NCI-H1436 treated with DMSO at 0.1 percent for 48 hours (cell line): ENCODE data around the gene PTGDS.
A peak's percentile ranks its signal among the peaks of the same experiment; 100 is the strongest.
"Not testable (repeated sequence)": the region's sequence is repeated elsewhere in the genome, so short reads cannot be mapped to it uniquely, and the experiment has no call there.

ENCODE experiments used
- DNase-seq: peaks from one replicate; lab custom pipeline; 2025; lab: John Stamatoyannopoulos, UW

PTGDS gene

GRCh38 chr9:136991993-136992818 is 14.9 kb downstream of the PTGDS start, which contains the start of gene PAXX:
Gene PAXX (plus strand): TSS chr9:136992422. CDS start chr9:136992444, 22 bp downstream.
- DNase-seq: peak; percentile 28

GRCh38 chr9:136992819-136993369 is 15.6 kb downstream of the PTGDS start:
- DNase-seq: no peak

GRCh38 chr9:136994180-136994887 is 17.0 kb downstream of the PTGDS start:
- DNase-seq: no peak

GRCh38 chr9:136994888-136995230 is 17.6 kb downstream of the PTGDS start:
- DNase-seq: no peak

GRCh38 chr9:136995362-136995761 is 18.1 kb downstream of the PTGDS start:
- no peak for DNase-seq

- no peak for DNase-seq
These were observed 18.5 kb downstream of the PTGDS start for GRCh38 chr9:136995772-136996311.

GRCh38 chr9:136996361-136997292 is 19.3 kb downstream of the PTGDS start, which contains the start of gene CLIC3:
Gene CLIC3 (minus strand): TSS chr9:136996568. CDS start chr9:136996543, 25 bp downstream.
- DNase-seq: no peak

- DNase-seq: no peak
These were observed 20.1 kb downstream of the PTGDS start for GRCh38 chr9:136997371-136997770.

- DNase-seq: no peak
These were observed 20.5 kb downstream of the PTGDS start for GRCh38 chr9:136997830-136998234.

- DNase-seq: no peak
These were observed 23.1 kb downstream of the PTGDS start for GRCh38 chr9:137000177-137000930.

- DNase-seq: no peak
These were observed 24.7 kb downstream of the PTGDS start for GRCh38 chr9:137001857-137002645.

- no peak for DNase-seq
These were observed 25.3 kb downstream of the PTGDS start for GRCh38 chr9:137002646-137003041.

- DNase-seq: not testable (repeated sequence)
These were observed 27.0 kb downstream of the PTGDS start for GRCh38 chr9:137004285-137004684.

- DNase-seq: no peak
These were observed 29.1 kb downstream of the PTGDS start for GRCh38 chr9:137006116-137007003.

GRCh38 chr9:137007108-137007815 is 30.0 kb downstream of the PTGDS start:
- no peak for DNase-seq

GRCh38 chr9:137007816-137008270 is 30.5 kb downstream of the PTGDS start:
- no peak for DNase-seq

GRCh38 chr9:137008312-137008711 is 31.0 kb downstream of the PTGDS start:
- no peak for DNase-seq

GRCh38 chr9:137009217-137009616 is 31.9 kb downstream of the PTGDS start:
- DNase-seq: no peak
